ENCODE results near the gene VCAN. TPM values are rescaled to one million over a fixed set of nuclear protein-coding genes. Genes with fewer than 3 reads are reported as not detected.

The VCAN gene
- total RNA-seq, 1 experiment from 2014 or later = 0.72 TPM

GRCh38 chr5:83526289-83526688, 54.7 kb downstream of the VCAN start:
- no TSS peak for BruUV-seq (replicated peaks)
- CTCF ChIA-PET = interaction anchor here (0.6 kb wide), 1 partner anchor 934 kb away, joined by 3 read pairs; no protein-coding TSS in a partner anchor

GRCh38 chr5:83527221-83527620, 55.7 kb downstream of the VCAN start:
- BruUV-seq (replicated peaks) = no TSS peak
- no peaks in the 10 kb centered on the region for H3K9me3 ChIP-seq (ENCODE audit: control insufficient read depth, insufficient read depth, low read depth, low read length)
- no peak for TF ChIP-seq REST (IDR thresholded peaks at IDR 0.05; ENCODE audit: insufficient read depth in 1 of 2, low read depth in 2 of 2, low read length in 1 of 2)
- TF ChIP-seq CTCF (IDR thresholded peaks at IDR 0.05) = no peak
- no peak for TF ChIP-seq POLR2AphosphoS5 (IDR thresholded peaks at IDR 0.05; ENCODE audit: low read depth, low read length)
- no peak for TF ChIP-seq SIN3A (IDR thresholded peaks at IDR 0.05; ENCODE audit: borderline replicate concordance, insufficient read depth, low read depth, low read length)
- ChIA-PET POLR2A (no interaction called here), CTCF (no interaction called here)
- no peak for ATAC-seq
- no peaks in the 10 kb centered on the region for H3K4me1 ChIP-seq (ENCODE audit: control insufficient read depth, insufficient read depth, low read length)
- DNase-seq (ENCODE audit: low read depth, low spot score) = no peak
- in situ Hi-C loops (cut with HindIII; ENCODE audit: low pct_unique_long_range_greater_than_20kb, low sequenced_read_pairs) = no loop called here
- H3K27me3 ChIP-seq (ENCODE audit: control insufficient read depth, insufficient read depth, low read length) = peaks cover 2% of the 10 kb centered on the region; the same call in 1 of the 2 replicates
- no peak overlapping the region for H3K27ac ChIP-seq (ENCODE audit: low read length)
- H3K4me3 ChIP-seq (ENCODE audit: low read depth in 2 of 2, low read length in 2 of 2) = no peak overlapping the region
- H3K36me3 ChIP-seq (ENCODE audit: control insufficient read depth, insufficient read depth, low read length) = no peaks in the 10 kb centered on the region
- intact Hi-C loops (cut with micrococcal nuclease; ENCODE audit: unreplicated experiment) = no loop called here

More at GRCh38 chr5:83526289-83526688, 54.7 kb downstream of the VCAN start:
- no peak overlapping the region for H3K4me3 ChIP-seq (ENCODE audit: low read depth in 2 of 2, low read length in 2 of 2)
- DNase-seq (ENCODE audit: low read depth, low spot score) (no peak), ATAC-seq (no peak)
- H3K36me3 ChIP-seq (ENCODE audit: control insufficient read depth, insufficient read depth, low read length) = no peaks in the 10 kb centered on the region
- no peaks in the 10 kb centered on the region for H3K4me1 ChIP-seq (ENCODE audit: control insufficient read depth, insufficient read depth, low read length)
- H3K27me3 ChIP-seq (ENCODE audit: control insufficient read depth, insufficient read depth, low read length) = peaks cover 2% of the 10 kb centered on the region; the same call in 1 of the 2 replicates
- H3K9me3 ChIP-seq (ENCODE audit: control insufficient read depth, insufficient read depth, low read depth, low read length) = no peaks in the 10 kb centered on the region
- TF ChIP-seq POLR2AphosphoS5 (IDR thresholded peaks at IDR 0.05; ENCODE audit: low read depth, low read length) (no peak), REST (IDR thresholded peaks at IDR 0.05; ENCODE audit: insufficient read depth in 1 of 2, low read depth in 2 of 2, low read length in 1 of 2) (no peak), TCF7L2 (IDR thresholded peaks at IDR 0.05; ENCODE audit: low read depth, low read length) (no peak), CTCF (IDR thresholded peaks at IDR 0.05) (no peak), SIN3A (IDR thresholded peaks at IDR 0.05; ENCODE audit: borderline replicate concordance, insufficient read depth, low read depth, low read length) (no peak)
- H3K27ac ChIP-seq (ENCODE audit: low read length) = no peak overlapping the region
- in situ Hi-C loops (cut with HindIII; ENCODE audit: low pct_unique_long_range_greater_than_20kb, low sequenced_read_pairs) = no loop called here
- intact Hi-C loops (cut with micrococcal nuclease; ENCODE audit: unreplicated experiment) = no loop called here
- POLR2A ChIA-PET = no interaction called here
